Measurements from ENCODE around the gene PIK3R1. TPM values are rescaled to one million over a fixed set of nuclear protein-coding genes. Genes with fewer than 3 reads are reported as not detected.

Gene PIK3R1
- total RNA-seq (2022; extraction: Qiagen RNA extraction; ENCODE audit: low read depth) = 4.5 to 7.4 TPM (median 4.8 TPM) in 5 replicates

DNA sequence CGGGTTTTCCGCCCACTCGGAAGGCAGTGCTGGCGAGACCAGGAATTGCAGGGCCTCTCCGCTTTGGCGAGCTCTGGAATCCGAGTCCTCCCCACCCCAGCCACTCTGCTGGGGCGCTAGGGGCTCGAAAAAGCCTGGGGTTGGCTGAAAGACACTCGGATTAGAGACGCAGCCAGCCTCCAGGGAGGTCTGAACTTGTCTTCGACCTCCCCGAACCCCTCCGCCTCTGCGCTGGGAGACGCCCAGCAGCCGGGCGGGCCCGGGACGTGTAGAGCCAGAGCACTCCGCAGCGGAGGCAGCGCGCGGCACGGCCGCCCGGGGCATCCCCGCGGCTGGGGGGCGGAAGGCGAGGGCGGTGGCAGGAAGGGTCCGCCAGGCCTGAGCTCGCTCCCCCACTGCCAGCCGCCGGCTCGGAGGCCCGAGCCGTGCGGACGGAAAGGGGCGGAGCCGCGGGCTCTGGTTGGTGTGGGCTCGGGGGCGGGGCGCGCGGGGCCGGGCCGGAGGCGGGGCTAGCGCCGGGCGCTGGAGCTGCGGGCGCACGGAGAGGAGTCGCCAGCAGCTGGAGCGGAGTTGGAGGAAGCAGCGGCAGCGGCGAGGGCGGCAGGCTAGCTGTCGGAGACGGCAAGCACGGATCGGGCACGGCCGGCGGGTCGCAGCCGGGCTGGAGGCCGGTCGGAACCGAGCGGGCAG lies at the start of gene PIK3R1:
PIK3R1 (plus strand) TSS at position 549 of the 690 bp plus-strand sequence. CDS start 10,920 bp downstream, outside the sequence.

Data from A549 treated with CpdA at 1 μM for 4 hours (cell line).